GM12891 (cell line): Measurements from ENCODE around the gene DNAJC5.

Experiments
- POLR2A ChIP-seq: IDR thresholded peaks from 2 replicates; pipeline ENCODE4 v1.6.1; 2011; ENCODE audit warnings: low read depth, low read length, control low read depth
- POLR2AphosphoS5 ChIP-seq: IDR thresholded peaks from 2 replicates; pipeline ENCODE4 v1.6.1; 2011; ENCODE audit warnings: low read depth, low read length, control low read depth

DNA sequence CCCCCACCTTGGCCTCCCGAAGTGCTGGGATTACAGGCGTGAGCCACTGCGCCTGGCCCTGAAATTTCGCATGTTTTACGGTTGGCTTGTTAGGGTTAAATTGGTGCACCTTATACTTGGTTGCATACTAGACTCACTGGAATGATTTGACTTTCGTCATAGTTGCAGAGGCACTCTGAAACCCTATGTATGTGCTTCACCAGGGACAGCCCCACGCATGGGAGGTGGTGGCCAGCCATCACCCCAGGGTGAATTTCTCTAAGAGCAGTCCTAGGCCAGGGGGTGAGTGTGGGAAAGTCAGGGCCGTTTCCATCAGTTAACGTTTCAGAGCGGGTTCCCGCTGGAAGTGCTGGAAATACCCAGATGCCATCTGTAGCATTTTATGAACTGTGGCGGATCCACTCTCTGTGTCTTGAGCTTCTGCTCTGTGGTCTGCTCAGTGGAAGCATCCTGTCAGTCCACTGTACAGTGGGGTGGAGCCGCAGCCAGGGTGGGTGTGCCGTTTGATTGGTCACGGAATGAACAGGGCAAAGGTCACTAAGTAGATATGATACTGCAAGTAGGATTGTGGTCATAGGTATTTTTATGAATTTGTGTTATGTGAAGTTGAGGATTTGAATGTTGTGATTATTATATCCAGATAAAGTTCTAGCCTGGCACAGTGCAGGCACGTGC lies 13.2 kb downstream of the DNAJC5 start:
- TF ChIP-seq POLR2A (no peak), POLR2AphosphoS5 (no peak)
